PC-3 (cell line): Measurements from ENCODE around the gene NFATC2. TPM values are rescaled to one million over a fixed set of nuclear protein-coding genes. Genes with fewer than 3 reads are reported as not detected.

ENCODE experiments used
- ATAC-seq: fragments of 200-7000 bp; cut with Tn5 transposase; 2 replicates; pipeline ENCODE4 v1.9.1; 2020; ENCODE audit warnings: mild to moderate bottlenecking, moderate library complexity
- BruUV-seq: library from RNA; stranded (reverse); fragments of 400-500 nt; replicated peaks from 2 replicates; lab custom pipeline; 2021; lab: Mats Ljungman, UMichigan
- CTCF ChIA-PET: fragments of 300-600 bp; sonication (Branson Sonifier 250); formaldehyde crosslinking; loops from one replicate; lab custom pipeline; 2022; ENCODE audit warnings: antibody characterized with exemption; lab: Charles Lee
- POLR2A ChIA-PET: fragments of 300-600 bp; sonication (Branson Sonifier 250); formaldehyde crosslinking; loops from one replicate; lab custom pipeline; 2022; ENCODE audit warnings: antibody characterized with exemption; ENCODE audit not compliant: unreplicated experiment; lab: Charles Lee
- DNase-seq: peaks from one replicate; pipeline ENCODE4 v3.0.0-alpha.2; 2015
- H2AFZ ChIP-seq: fragments of 300-600 bp; sonication (generic); 2 replicates; pipeline ENCODE4 v1.6.0; 2016; ENCODE audit warnings: antibody characterized with exemption, low read length
- H3F3A ChIP-seq: fragments of 300-600 bp; sonication (generic); one replicate; pipeline ENCODE4 v1.6.0; 2017; ENCODE audit warnings: antibody characterized with exemption, low read length, control low read depth, mild to moderate bottlenecking; ENCODE audit not compliant: unreplicated experiment
- H3K27ac ChIP-seq: fragments of 300-600 bp; sonication (generic); 2 replicates; pipeline ENCODE4 v1.5.1; 2016; ENCODE audit warnings: mild to moderate bottlenecking, low read length
- H3K27me3 ChIP-seq: fragments of 300-600 bp; sonication (generic); 2 replicates; pipeline ENCODE4 v1.6.1; 2016; ENCODE audit warnings: low read length, mixed read lengths
- H3K36me3 ChIP-seq: fragments of 300-600 bp; sonication (generic); 2 replicates; pipeline ENCODE4 v1.6.1; 2016; ENCODE audit warnings: low read depth, mixed run types, low read length, mixed read lengths
- H3K4me1 ChIP-seq: fragments of 300-600 bp; sonication (generic); 2 replicates; pipeline ENCODE4 v1.5.1; 2016; ENCODE audit warnings: low read length; ENCODE audit not compliant: insufficient read depth
- H3K4me2 ChIP-seq: fragments of 300-600 bp; sonication (generic); 2 replicates; pipeline ENCODE4 v1.6.0; 2016; ENCODE audit warnings: low read length
- H3K4me3 ChIP-seq: fragments of 300-600 bp; sonication (generic); 2 replicates; pipeline ENCODE4 v1.5.1; 2016; ENCODE audit warnings: mild to moderate bottlenecking, low read length, mixed read lengths
- H3K79me2 ChIP-seq: fragments of 300-600 bp; sonication (generic); 2 replicates; pipeline ENCODE4 v1.6.1; 2017; ENCODE audit warnings: low read length, mixed read lengths
- H3K9ac ChIP-seq: fragments of 300-600 bp; sonication (generic); 2 replicates; pipeline ENCODE4 v1.6.0; 2016; ENCODE audit warnings: mild to moderate bottlenecking, low read length
- H3K9me2 ChIP-seq: fragments of 300-600 bp; sonication (generic); replicated peaks from 2 replicates; pipeline ENCODE4 v1.6.1; 2016; ENCODE audit warnings: mixed run types, low read length, mixed read lengths
- H3K9me3 ChIP-seq: fragments of 300-600 bp; sonication (generic); 2 replicates; pipeline ENCODE4 v1.6.1; 2016; ENCODE audit warnings: low read length, mixed read lengths
- H4K20me1 ChIP-seq: fragments of 300-600 bp; sonication (generic); 2 replicates; pipeline ENCODE4 v1.6.1; 2016; ENCODE audit warnings: low read length, mixed read lengths
- CTCF ChIP-seq: fragments of 300-600 bp; sonication (generic); conservative IDR thresholded peaks from 2 replicates; pipeline ENCODE4 v1.5.1; 2017; ENCODE audit warnings: antibody characterized with exemption, low read depth, mild to moderate bottlenecking, low read length
- EZH2 ChIP-seq: fragments of 300-600 bp; sonication (generic); IDR thresholded peaks from one replicate; pipeline ENCODE4 v1.6.1; 2017; ENCODE audit warnings: antibody characterized with exemption, mild to moderate bottlenecking, low read length; ENCODE audit not compliant: unreplicated experiment
- EZH2phosphoT487 ChIP-seq: fragments of 300-600 bp; sonication (generic); IDR thresholded peaks from 2 replicates; pipeline ENCODE4 v1.6.1; 2018; ENCODE audit warnings: mild to moderate bottlenecking, antibody characterized with exemption, low read length, borderline replicate concordance
- intact Hi-C: fragments of 100-400 bp; cut with micrococcal nuclease; formaldehyde crosslinking; loops from 2 replicates; pipeline ENCODE4 v1.9.0; 2023
- total RNA-seq: library from RNA; depleted of rRNA; stranded (reverse); fragments of >200 nt; gene quantifications from 2 replicates; pipeline ENCODE4 v1.2.3, GENCODE V29; 2014

NFATC2 gene
- total RNA-seq, 1 experiment from 2014 or later, result 12.9 TPM

- H3K9ac ChIP-seq, result no peak overlapping the region
- H3K79me2 ChIP-seq, result no peaks in the 10 kb centered on the region
- H4K20me1 ChIP-seq, result no peaks in the 10 kb centered on the region
- H3K27me3 ChIP-seq, result no peaks in the 10 kb centered on the region
- H2AFZ ChIP-seq, result no peak overlapping the region
- ChIA-PET CTCF (no interaction called here), POLR2A (no interaction called here)
- no peaks in the 10 kb centered on the region for H3K9me3 ChIP-seq
- ATAC-seq, result no peak
- BruUV-seq, result no TSS peak
- H3K9me2 ChIP-seq, result no peaks in the 10 kb centered on the region
- no peak overlapping the region for H3K27ac ChIP-seq
- TF ChIP-seq CTCF (no peak), EZH2phosphoT487 (no peak), EZH2 (no peak)
- H3K4me3 ChIP-seq, result no peak overlapping the region
- no peaks in the 10 kb centered on the region for H3K36me3 ChIP-seq
- no peak overlapping the region for H3K4me2 ChIP-seq
- no peak for DNase-seq
- no peaks in the 10 kb centered on the region for H3F3A ChIP-seq
- intact Hi-C loops, result no loop called here
- peaks cover 22% of the 10 kb centered on the region for H3K4me1 ChIP-seq
Measured at GRCh38 chr20:51437182-51437924, 105.2 kb downstream of the NFATC2 start.

- DNase-seq (peak; percentile 84), ATAC-seq (peak; percentile 51)
- Histone ChIP-seq H3K9me2 (no peaks in the 10 kb centered on the region), H3K36me3 (no peaks in the 10 kb centered on the region), H4K20me1 (no peaks in the 10 kb centered on the region), H2AFZ (no peak overlapping the region), H3F3A (no peaks in the 10 kb centered on the region), H3K9ac (no peak overlapping the region), H3K27me3 (no peaks in the 10 kb centered on the region), H3K27ac (no peak overlapping the region), H3K79me2 (no peaks in the 10 kb centered on the region), H3K4me3 (no peak overlapping the region), H3K9me3 (no peaks in the 10 kb centered on the region), H3K4me1 (peaks cover 22% of the 10 kb centered on the region), H3K4me2 (no peak overlapping the region)
- CTCF ChIA-PET, result no interaction called here
- POLR2A ChIA-PET, result no interaction called here
- intact Hi-C loops, result no loop called here
- no peak for TF ChIP-seq CTCF
- TF ChIP-seq EZH2, result no peak
- TF ChIP-seq EZH2phosphoT487, result no peak
- BruUV-seq, result no TSS peak
Measured at GRCh38 chr20:51434580-51435247, 107.8 kb downstream of the NFATC2 start.

GRCh38 chr20:51434026-51434425 lies 108.5 kb downstream of the NFATC2 start:
- no peaks in the 10 kb centered on the region for H3K27me3 ChIP-seq
- no peaks in the 10 kb centered on the region for H3K79me2 ChIP-seq
- H3K27ac ChIP-seq, result no peak overlapping the region
- no peaks in the 10 kb centered on the region for H3F3A ChIP-seq
- no TSS peak for BruUV-seq
- no peaks in the 10 kb centered on the region for H3K36me3 ChIP-seq
- intact Hi-C loops, result no loop called here
- no peaks in the 10 kb centered on the region for H4K20me1 ChIP-seq
- no peak overlapping the region for H3K4me2 ChIP-seq
- H3K4me3 ChIP-seq, result no peak overlapping the region
- ATAC-seq, result no peak
- ChIA-PET POLR2A (no interaction called here), CTCF (no interaction called here)
- H2AFZ ChIP-seq, result no peak overlapping the region
- peaks cover 22% of the 10 kb centered on the region for H3K4me1 ChIP-seq
- DNase-seq, result no peak
- TF ChIP-seq EZH2 (no peak), EZH2phosphoT487 (no peak), CTCF (no peak)
- H3K9me2 ChIP-seq, result no peaks in the 10 kb centered on the region
- no peaks in the 10 kb centered on the region for H3K9me3 ChIP-seq
- no peak overlapping the region for H3K9ac ChIP-seq
